HTR-8/SVneo (cell line): Measurements from ENCODE around the gene ABCG1.

Experiments used
- DNase-seq: peaks from one replicate; pipeline ENCODE4 v3.0.0; 2011; ENCODE audit warnings: low spot score, mixed read lengths; ENCODE audit not compliant: insufficient read length
- FAIRE-seq: peaks from 2 replicates; lab custom pipeline; 2011; peaks lifted over from hg19 to GRCh38; lab: Jason Lieb, UNC

Gene ABCG1

DNA sequence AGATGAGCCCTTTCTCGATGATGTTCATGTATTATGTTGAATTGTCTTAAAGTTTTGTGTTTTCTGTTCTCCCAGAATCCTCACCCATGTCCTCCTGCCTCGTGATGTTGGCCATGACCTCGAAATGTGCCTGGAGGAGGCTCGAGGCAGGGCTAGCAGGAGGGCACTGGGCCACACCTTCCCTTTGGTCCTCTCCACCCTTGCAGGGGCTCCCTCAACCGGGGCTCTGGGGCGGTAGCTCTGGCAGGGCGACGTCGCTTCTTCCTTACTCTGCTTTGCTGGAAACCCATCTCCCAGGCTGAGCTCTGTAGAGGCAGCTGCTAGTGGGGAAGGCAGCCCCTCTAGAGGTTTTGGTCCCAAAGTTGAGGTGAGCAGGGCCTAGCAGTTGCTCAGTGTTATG is 82.0 kb downstream of the ABCG1 start:
- no peak for DNase-seq
- FAIRE-seq = no peak

DNA sequence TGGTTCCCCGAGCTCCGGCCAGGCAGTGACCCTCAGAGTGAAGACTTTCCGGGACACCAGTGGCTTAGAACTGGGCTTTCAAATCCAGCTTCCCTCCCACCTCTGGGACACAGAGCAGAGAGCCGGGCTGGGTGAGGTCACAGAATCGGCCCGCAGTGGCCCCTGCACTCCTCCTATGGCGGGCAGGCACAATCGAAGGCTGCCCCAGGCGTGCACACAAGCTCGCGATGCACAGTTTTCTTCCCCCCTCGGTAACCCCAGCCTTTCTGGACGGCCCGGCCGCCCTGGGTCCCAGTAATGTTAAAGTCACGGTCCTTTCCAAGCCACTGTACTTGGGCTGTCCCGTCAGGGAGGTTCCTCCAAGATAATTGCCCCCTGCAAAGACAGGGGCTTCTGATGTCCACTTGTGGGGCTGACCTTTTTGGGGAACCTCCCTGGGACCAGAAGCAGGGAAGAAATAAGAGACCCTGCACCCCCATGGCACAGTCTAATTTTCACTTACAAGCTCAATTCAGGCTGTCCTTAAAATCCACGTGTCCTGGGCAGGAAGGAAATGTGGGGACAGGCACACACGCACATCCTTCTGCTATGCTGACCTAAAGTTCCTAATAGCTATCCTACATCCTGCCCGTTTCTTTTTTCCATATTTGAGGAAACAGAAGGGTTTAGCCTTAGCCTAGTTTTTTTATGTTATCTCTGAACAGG is 82.6 kb downstream of the ABCG1 start:
- FAIRE-seq = no peak

GRCh38 chr21:42302076-42302650 is 83.2 kb downstream of the ABCG1 start:
- DNase-seq (no peak), FAIRE-seq (no peak)

More for the DNA sequence above, 82.6 kb downstream of the ABCG1 start:
- DNase-seq = no peak

- no peak for FAIRE-seq
- no peak for DNase-seq
These were observed 83.9 kb downstream of the ABCG1 start for GRCh38 chr21:42302794-42303193.

DNA sequence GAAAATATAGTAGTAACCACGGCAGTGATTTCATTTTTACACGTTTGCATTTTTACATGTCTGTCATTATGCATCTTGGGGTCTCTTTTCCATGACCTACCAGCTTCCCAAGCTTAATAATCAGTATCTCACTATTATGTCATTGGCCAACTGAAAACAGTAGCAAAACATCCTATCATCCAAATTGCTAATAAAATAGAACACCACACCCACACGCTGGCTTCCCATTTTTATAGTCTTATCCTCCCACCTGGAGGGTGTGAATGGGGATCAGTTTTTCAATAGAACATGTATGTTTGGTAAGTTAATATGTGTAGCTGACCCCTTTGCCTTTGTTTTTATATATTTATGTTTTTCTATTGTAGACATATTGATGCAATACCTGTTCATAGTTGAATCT is 84.5 kb downstream of the ABCG1 start:
- DNase-seq = no peak
- no peak for FAIRE-seq

DNA sequence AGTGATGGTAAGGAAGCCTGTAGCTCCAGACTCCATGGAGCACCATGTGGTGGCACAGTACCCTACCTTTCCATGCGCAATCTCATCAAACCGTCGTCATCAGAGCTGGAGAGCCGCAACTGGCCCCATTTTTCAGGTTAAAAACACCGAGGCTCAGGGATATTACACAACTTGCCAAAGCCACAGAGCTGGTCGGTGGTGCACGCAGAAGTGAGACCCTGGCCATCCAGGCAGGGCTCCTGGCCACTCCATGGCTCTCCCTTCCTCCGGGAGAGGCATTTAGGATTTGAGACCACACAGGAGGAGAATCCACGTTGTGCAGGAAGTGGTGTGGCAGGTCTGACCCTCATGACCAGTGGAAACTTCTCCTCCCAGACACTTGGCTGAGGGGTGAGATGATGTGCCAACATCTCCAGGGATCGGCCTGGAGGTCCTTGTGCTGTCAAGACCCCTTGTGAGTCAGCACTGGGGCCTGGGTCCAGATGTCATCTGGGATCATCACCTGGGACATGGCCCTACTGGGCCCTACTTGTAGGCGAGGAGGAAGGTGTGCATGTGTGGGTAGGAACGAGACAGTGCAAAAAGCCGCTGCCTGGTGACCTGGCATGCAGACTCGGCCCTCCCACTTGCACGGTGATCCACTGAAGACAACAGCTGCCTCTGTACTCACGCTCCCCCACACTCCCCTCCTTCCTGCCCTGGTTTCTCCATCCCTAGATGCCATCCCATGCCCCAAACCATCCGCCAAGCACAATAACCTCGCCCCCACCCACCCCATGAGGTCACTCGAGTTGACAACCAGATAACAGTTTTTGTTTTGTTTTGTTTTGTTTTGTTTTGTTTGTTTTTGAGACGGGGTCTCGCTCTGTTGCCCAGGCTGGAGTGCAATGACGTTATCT is 85.9 kb downstream of the ABCG1 start:
- DNase-seq = no peak
- no peak for FAIRE-seq

- DNase-seq (no peak), FAIRE-seq (no peak)
These were observed 86.8 kb downstream of the ABCG1 start for GRCh38 chr21:42305707-42306147.

GRCh38 chr21:42306366-42307035 is 87.6 kb downstream of the ABCG1 start:
- no peak for DNase-seq
- FAIRE-seq = no peak

- DNase-seq (no peak), FAIRE-seq (no peak)
These were observed 88.2 kb downstream of the ABCG1 start for GRCh38 chr21:42307106-42307505.

GRCh38 chr21:42308161-42308913 is 89.4 kb downstream of the ABCG1 start:
- no peak for DNase-seq
- FAIRE-seq = no peak

DNA sequence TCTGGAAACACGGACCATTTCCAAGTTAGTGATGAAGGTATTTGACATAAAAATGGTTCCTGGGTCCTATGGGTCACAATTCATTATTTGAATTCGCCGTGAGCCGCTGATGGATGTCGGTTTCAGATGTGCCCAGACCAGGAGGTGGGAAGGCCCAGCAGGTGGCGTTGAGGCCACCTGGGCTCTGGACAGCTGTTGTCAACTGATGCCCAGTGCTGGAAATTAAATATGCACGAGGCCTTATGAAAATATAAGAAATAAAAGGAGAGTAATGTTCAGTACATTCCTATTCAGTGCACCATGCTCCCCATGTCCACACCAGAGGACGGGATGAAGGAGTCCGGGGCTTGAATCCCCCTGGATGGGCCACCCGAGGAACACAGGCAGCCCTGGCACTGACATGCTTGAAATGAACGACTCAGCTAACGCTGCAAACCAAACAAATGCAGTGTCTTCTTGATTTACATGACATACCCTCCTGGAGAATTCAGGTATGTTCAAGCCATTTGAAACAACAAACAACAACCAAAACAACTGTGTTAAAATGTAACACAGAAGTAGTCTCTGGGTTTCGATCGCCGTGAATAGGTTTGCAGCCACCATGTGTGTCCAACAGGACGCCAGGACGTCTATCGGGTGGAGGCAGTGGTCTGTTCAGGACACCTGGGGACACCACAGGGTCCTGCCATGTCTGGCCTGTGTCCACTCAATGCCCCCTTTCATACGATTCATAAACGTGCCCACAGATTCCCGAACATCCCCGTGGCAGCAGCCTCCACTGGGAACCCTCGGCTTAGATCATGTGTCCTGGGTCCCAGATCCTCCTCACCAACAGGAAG is 90.2 kb downstream of the ABCG1 start:
- DNase-seq (no peak), FAIRE-seq (no peak)

GRCh38 chr21:42309753-42310213 is 90.8 kb downstream of the ABCG1 start:
- no peak for FAIRE-seq

DNA sequence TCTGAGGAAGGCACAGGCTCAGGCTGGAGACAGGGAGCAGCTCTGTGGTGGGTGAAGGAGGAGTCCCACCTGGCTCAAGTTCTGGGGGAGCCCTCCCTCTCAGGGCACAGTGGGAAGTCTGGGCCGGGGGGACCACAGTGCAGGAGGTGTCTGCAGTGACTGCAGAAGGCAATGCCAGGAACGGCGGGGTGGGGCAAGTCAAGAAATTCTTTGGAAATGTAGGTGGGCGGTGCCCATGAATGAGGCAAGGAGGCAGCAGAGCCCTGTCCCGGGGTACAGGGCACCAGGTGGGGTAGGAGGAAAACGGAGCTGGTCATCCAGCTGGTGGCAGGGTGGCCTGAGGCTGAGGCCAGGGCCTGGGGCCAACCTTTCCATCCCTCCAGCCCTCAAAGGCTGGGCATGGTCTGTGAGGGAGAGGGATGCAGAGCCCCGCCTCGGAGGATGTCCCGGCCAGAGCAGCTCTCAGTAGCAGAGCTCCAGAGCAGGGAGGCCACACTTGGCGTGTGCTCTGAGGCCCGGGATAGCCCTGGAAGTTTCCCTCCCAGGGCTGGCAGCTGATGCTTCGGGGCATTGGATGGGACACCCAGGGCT is 91.6 kb downstream of the ABCG1 start:
- FAIRE-seq = no peak

More at GRCh38 chr21:42309753-42310213, 90.8 kb downstream of the ABCG1 start:
- DNase-seq = peak; percentile 56

DNA sequence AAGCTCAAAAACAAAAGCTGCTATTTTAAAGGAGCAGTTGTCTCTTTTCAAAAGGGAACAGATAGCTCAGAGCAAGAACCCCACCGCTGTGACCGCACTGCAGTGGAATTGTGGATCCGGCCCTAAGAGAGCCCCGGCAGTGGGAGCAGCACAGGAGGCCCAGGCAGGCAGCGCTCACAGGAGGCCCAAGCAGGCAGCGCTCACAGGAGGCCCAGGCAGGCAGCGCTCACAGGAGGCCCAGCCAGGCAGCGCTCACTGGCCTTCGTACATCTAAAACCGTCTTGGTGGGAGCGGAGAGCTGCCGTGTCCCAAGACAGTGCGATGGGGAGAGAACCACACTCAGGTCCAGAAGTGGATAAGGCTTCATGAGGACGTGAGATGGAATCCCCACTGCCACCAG is 92.2 kb downstream of the ABCG1 start:
- FAIRE-seq (no peak), DNase-seq (no peak)

More for the DNA sequence above, 91.6 kb downstream of the ABCG1 start:
- no peak for DNase-seq

- DNase-seq (no peak), FAIRE-seq (no peak)
These were observed 93.1 kb downstream of the ABCG1 start for GRCh38 chr21:42311816-42312625.

GRCh38 chr21:42312626-42313104 is 93.7 kb downstream of the ABCG1 start:
- FAIRE-seq (no peak), DNase-seq (no peak)

GRCh38 chr21:42313501-42313969 is 94.6 kb downstream of the ABCG1 start:
- FAIRE-seq = no peak
- DNase-seq = no peak
